Ascending aorta (tissue), 2 donors: Measurements from ENCODE around the gene DST. TPM values are rescaled to one million over a fixed set of nuclear protein-coding genes. Genes with fewer than 3 reads are reported as not detected.

Source experiments
- DNase-seq, 2 donors: peaks; one replicate each; pipeline ENCODE4 v3.0.0-alpha.2; 2019; ENCODE audit warnings: low spot score in 2 of 2
- H3K27ac ChIP-seq, 2 donors: fragments of 200-600 bp; sonication (generic); one replicate each; pipeline ENCODE4 v1.5.1; 2016 to 2017; ENCODE audit warnings: mild to moderate bottlenecking in 1 of 2
- H3K27me3 ChIP-seq: fragments of 200-600 bp; sonication (generic); one replicate; pipeline ENCODE4 v1.5.1; 2017
- H3K36me3 ChIP-seq, 2 donors: fragments of 200-600 bp; sonication (generic); one replicate each; pipeline ENCODE4 v1.5.1; 2016
- H3K4me1 ChIP-seq, 2 donors: fragments of 200-600 bp; sonication (generic); one replicate each; pipeline ENCODE4 v1.5.1; 2016 to 2017; ENCODE audit warnings: mild to moderate bottlenecking in 1 of 2
- H3K4me3 ChIP-seq, 2 donors: fragments of 200-600 bp; sonication (generic); one replicate each; pipeline ENCODE4 v1.5.1; 2016 to 2017; ENCODE audit warnings: mild to moderate bottlenecking in 1 of 2
- H3K9me3 ChIP-seq, 2 donors: fragments of 200-600 bp; sonication (generic); one replicate each; pipeline ENCODE4 v1.5.1; 2016
- intact Hi-C: fragments of 100-400 bp; cut with DNase I; formaldehyde crosslinking; loops from one replicate; pipeline ENCODE4 v1.15.1; 2023
- total RNA-seq: library from RNA; depleted of rRNA; stranded (reverse); fragments of >200 nt; gene quantifications from one replicate; pipeline ENCODE4 v1.1.0, GENCODE V29; 2016
- TF ChIP-seq, protein P1 (sequence below), 3 experiments: fragments of 200-600 bp in 2 of 3; fragments of 450-650 bp in 1 of 3; sonication (generic) in 2 of 3; IDR thresholded peaks; one replicate each; pipeline ENCODE4 v1.5.1; 2016 to 2019; ENCODE audit warnings: antibody characterized with exemption in 3 of 3, mild to moderate bottlenecking in 1 of 3, moderate library complexity in 1 of 3

DST gene
- total RNA-seq, 1 donor from 2014 or later = 223 TPM

DNA sequence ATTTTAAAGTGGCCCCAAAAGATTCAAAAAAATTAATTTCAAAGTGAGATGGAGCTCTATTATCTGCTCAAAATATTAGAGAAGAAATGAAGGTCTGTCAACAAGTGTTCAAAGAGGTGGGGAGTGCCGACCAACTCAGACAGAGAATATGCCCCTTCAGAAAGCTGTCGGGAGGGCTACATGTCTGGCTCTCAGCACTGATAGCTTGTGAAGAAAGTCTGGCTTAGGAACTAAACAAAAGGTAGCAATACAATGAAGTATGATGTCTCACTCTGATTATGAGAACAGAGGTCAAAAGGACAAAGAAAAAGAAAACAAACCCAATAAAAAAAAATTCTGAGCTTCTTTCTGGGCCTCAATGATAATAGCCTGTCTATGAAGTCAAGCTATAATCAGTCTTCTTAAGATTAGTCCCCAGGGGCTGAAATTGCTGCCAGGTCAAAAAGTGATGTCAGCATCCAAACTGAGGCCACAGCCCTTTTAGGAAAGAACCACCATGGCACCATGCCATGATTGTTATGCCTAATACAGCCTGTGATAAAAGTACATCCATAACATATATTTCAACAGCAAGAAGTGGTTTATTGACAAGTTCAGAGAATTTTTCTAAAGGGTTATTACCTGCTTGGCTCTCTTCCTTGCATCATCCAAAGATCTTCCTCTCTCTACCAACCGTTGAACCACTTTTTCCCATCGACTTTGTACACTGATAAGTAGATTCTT is 150.9 kb downstream of the DST start:
- Histone ChIP-seq H3K27ac (peak overlapping the region in 1 of 2 donors; percentile 26), H3K27me3 (no peaks in the 10 kb centered on the region), H3K4me3 (no peak overlapping the region), H3K9me3 (no peaks in the 10 kb centered on the region), H3K36me3 (peaks cover 44 to 56% of the 10 kb centered on the region in 2 donors), H3K4me1 (peaks cover 0 to 7% of the 10 kb centered on the region in 2 donors)
- intact Hi-C loops = no loop called here
- no peak for DNase-seq
- TF ChIP-seq, protein P1, sequence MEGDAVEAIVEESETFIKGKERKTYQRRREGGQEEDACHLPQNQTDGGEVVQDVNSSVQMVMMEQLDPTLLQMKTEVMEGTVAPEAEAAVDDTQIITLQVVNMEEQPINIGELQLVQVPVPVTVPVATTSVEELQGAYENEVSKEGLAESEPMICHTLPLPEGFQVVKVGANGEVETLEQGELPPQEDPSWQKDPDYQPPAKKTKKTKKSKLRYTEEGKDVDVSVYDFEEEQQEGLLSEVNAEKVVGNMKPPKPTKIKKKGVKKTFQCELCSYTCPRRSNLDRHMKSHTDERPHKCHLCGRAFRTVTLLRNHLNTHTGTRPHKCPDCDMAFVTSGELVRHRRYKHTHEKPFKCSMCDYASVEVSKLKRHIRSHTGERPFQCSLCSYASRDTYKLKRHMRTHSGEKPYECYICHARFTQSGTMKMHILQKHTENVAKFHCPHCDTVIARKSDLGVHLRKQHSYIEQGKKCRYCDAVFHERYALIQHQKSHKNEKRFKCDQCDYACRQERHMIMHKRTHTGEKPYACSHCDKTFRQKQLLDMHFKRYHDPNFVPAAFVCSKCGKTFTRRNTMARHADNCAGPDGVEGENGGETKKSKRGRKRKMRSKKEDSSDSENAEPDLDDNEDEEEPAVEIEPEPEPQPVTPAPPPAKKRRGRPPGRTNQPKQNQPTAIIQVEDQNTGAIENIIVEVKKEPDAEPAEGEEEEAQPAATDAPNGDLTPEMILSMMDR (IDR thresholded peaks at IDR 0.05) = no peak

DNA sequence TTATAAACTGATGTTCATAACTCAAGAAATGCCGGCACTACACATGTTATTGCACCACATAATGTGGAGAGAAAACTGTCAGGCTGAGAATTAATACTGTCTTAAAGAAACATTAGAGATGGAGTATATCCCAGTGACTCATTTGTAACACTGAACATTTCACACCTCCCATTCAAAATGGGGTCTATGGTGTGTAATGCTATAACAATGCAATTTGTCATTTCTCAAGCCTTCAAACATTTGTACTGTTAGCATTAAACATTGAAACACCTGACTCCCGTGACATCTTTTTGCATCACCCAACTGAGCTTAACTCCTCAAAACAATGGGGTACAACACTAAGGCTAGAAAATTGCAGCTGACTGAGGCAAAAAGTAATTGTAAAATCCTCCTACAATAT is 151.7 kb downstream of the DST start:
- H3K9me3 ChIP-seq = no peaks in the 10 kb centered on the region
- H3K27me3 ChIP-seq = no peaks in the 10 kb centered on the region
- peaks cover 51 to 54% of the 10 kb centered on the region in 2 donors for H3K36me3 ChIP-seq
- intact Hi-C loops = no loop called here
- peaks cover 0 to 7% of the 10 kb centered on the region in 2 donors for H3K4me1 ChIP-seq
- no peak overlapping the region for H3K4me3 ChIP-seq
- no peak for DNase-seq
- TF ChIP-seq, protein P1 (IDR thresholded peaks at IDR 0.05) = no peak
- peak overlapping the region in 1 of 2 donors; percentile 26 for H3K27ac ChIP-seq

DNA sequence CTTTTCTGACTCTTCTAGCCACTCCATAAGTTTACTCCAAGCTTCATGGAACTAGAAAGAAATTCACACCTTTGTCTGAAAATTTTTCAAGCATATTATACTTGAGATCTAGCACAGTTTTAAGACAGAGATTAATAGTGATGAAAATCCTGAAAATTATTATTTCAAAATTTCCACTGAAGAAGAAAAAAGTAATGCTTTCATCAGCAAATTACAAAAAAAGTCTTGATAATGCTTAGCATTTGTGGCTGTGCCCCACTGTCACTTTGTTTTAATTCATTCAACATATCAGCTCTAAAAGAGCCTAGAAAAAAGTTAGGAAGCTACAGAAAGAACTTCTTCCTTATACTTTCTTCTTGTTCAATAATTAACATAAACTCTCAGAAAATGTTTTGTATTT is 153.1 kb downstream of the DST start:
- intact Hi-C loops = no loop called here
- H3K4me1 ChIP-seq = peaks cover 0 to 12% of the 10 kb centered on the region in 2 donors
- no peaks in the 10 kb centered on the region for H3K9me3 ChIP-seq
- no peaks in the 10 kb centered on the region for H3K27me3 ChIP-seq
- DNase-seq = no peak
- no peak overlapping the region for H3K4me3 ChIP-seq
- H3K36me3 ChIP-seq = peaks cover 55 to 61% of the 10 kb centered on the region in 2 donors
- TF ChIP-seq, protein P1 (IDR thresholded peaks at IDR 0.05) = no peak
- H3K27ac ChIP-seq = no peak overlapping the region

DNA sequence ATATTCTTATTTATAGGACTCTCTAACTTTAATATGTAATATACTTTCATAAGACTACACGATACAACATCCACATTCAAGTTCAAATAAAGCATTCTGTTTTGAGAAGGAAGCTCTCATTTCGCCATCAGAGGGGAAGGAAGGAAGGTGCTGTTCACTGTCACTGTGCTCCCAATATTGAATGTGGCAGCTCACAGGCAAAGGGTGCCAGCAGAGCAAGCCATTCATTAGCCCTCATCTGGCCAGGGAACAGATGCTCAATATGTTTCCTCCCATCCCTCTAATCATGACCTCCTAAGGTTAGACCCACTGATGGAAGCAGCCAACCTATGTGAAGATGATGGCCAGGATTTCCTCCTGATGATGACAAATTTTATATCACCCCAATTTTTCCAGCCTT is 154.4 kb downstream of the DST start:
- Histone ChIP-seq H3K27ac (no peak overlapping the region), H3K4me1 (peaks cover 0 to 11% of the 10 kb centered on the region in 2 donors), H3K36me3 (peaks cover 55 to 61% of the 10 kb centered on the region in 2 donors), H3K9me3 (no peaks in the 10 kb centered on the region), H3K4me3 (no peak overlapping the region), H3K27me3 (no peaks in the 10 kb centered on the region)
- intact Hi-C loops = no loop called here
- DNase-seq = no peak
- TF ChIP-seq, protein P1 (IDR thresholded peaks at IDR 0.05) = no peak

DNA sequence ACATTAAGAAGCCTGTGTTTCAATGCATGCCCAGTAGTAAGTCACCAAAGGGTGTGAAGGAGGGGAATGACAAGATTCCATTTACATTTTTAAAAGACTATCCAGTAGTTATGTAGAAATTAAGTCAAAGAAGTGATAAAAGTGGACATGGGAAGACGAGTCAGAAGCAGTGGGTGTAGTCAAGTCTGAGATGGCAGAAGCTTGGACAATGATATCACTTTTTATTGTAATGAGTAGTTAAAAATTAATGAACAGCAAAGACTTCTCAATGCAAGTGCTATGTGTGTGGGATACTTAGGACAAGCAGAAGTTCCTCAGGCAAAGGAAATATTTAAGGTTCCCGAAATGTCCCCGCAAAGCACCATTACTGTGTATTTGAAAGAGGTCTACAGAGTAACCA is 156.0 kb downstream of the DST start:
- H3K36me3 ChIP-seq = peaks cover 49 to 60% of the 10 kb centered on the region in 2 donors
- H3K9me3 ChIP-seq = no peaks in the 10 kb centered on the region
- H3K4me1 ChIP-seq = peaks cover 0 to 8% of the 10 kb centered on the region in 2 donors
- intact Hi-C loops = no loop called here
- H3K4me3 ChIP-seq = no peak overlapping the region
- no peak for DNase-seq
- TF ChIP-seq, protein P1 (IDR thresholded peaks at IDR 0.05) = no peak
- H3K27me3 ChIP-seq = no peaks in the 10 kb centered on the region
- H3K27ac ChIP-seq = no peak overlapping the region
